DND-41 (cell line): ENCODE measurements around the gene TRPC4AP.

Experiments
- EZH2 ChIP-seq: IDR thresholded peaks from 3 replicates; pipeline ENCODE4 v1.6.1; 2012; ENCODE audit warnings: borderline replicate concordance, low read depth, mild to moderate bottlenecking, moderate library complexity, low read length, inconsistent platforms; ENCODE audit not compliant: severe bottlenecking
- TF ChIP-seq, protein P1 (sequence below): IDR thresholded peaks from 2 replicates; pipeline ENCODE4 v1.5.1; 2012; ENCODE audit warnings: borderline replicate concordance, low read length, moderate library complexity, mild to moderate bottlenecking; ENCODE audit not compliant: poor library complexity, severe bottlenecking; ENCODE audit errors: extremely low read depth

DNA sequence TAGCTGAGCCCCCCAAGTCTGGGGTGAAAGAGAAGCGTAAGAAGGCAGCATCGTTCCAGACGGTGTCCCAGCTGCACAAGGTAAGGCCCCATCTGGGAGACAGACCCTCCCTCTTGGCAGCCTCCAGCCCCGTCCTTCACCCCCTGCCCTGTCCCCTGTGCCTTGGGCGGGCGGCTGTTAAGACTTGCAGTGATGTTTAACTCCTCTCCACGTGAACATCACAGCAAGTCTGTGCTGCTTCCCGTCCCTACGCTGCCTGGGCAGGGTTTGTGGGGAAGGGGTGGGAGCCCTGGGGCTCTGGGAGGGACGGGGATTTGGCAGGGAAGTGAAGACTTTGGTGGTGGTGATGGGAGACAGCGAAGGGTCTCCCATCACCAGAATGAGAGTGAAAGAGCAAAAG is 102.4 kb downstream of the TRPC4AP start:
- TF ChIP-seq, protein P1, sequence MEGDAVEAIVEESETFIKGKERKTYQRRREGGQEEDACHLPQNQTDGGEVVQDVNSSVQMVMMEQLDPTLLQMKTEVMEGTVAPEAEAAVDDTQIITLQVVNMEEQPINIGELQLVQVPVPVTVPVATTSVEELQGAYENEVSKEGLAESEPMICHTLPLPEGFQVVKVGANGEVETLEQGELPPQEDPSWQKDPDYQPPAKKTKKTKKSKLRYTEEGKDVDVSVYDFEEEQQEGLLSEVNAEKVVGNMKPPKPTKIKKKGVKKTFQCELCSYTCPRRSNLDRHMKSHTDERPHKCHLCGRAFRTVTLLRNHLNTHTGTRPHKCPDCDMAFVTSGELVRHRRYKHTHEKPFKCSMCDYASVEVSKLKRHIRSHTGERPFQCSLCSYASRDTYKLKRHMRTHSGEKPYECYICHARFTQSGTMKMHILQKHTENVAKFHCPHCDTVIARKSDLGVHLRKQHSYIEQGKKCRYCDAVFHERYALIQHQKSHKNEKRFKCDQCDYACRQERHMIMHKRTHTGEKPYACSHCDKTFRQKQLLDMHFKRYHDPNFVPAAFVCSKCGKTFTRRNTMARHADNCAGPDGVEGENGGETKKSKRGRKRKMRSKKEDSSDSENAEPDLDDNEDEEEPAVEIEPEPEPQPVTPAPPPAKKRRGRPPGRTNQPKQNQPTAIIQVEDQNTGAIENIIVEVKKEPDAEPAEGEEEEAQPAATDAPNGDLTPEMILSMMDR: no peak
- no peak for TF ChIP-seq EZH2
